HepG2 (cell line): Measurements from ENCODE around the gene SHROOM1. TPM values are rescaled to one million over a fixed set of nuclear protein-coding genes. Genes with fewer than 3 reads are reported as not detected.
A peak's percentile ranks its signal among the peaks of the same experiment; 100 is the strongest.

Experiments used
- ELK4 ChIP-seq: sonication (generic); formaldehyde crosslinking; IDR thresholded peaks from 2 replicates; pipeline ENCODE4 v1.9.0; 2021; ENCODE audit warnings: missing genetic modification reagents, borderline replicate concordance
- FOXJ3 ChIP-seq: sonication (generic); formaldehyde crosslinking; IDR thresholded peaks from 2 replicates; pipeline ENCODE4 v1.4.0; 2020; ENCODE audit warnings: missing genetic modification reagents, mild to moderate bottlenecking, borderline replicate concordance
- HNF4G ChIP-seq, 2 experiments: sonication (generic) in 1 of 2; formaldehyde crosslinking in 1 of 2; IDR thresholded peaks; 2 replicates each; pipeline versions ENCODE4 v1.4.0 to v1.6.1; 2011 to 2020; ENCODE audit warnings: borderline replicate concordance in 2 of 2, low read depth in 2 of 2, mild to moderate bottlenecking in 2 of 2, low read length in 1 of 2, missing genetic modification reagents in 1 of 2, moderate library complexity in 1 of 2
- HNRNPLL ChIP-seq: fragments of 200-400 bp; formaldehyde crosslinking; IDR thresholded peaks from 2 replicates; pipeline ENCODE4 v1.6.1; 2017; ENCODE audit warnings: mild to moderate bottlenecking, low read depth, low read length; ENCODE audit not compliant: poor library complexity, severe bottlenecking
- HOXA5 ChIP-seq: sonication (generic); formaldehyde crosslinking; IDR thresholded peaks from 2 replicates; pipeline ENCODE4 v1.4.0; 2020; ENCODE audit warnings: missing genetic modification reagents
- JUND ChIP-seq: sonication (generic); formaldehyde crosslinking; IDR thresholded peaks from 2 replicates; pipeline ENCODE4 v1.8.0; 2022; ENCODE audit warnings: mild to moderate bottlenecking, missing genetic modification reagents
- KAT7 ChIP-seq: IDR thresholded peaks from 2 replicates; pipeline ENCODE4 v1.6.1; 2018; ENCODE audit warnings: borderline replicate concordance, missing compliant biosample characterization
- KDM4B ChIP-seq: sonication (generic); formaldehyde crosslinking; IDR thresholded peaks from 2 replicates; pipeline ENCODE4 v1.4.0; 2020; ENCODE audit warnings: missing genetic modification reagents
- MXD3 ChIP-seq: IDR thresholded peaks from 2 replicates; pipeline ENCODE4 v1.6.1; 2016; ENCODE audit warnings: mild to moderate bottlenecking, missing biosample characterization, missing genetic modification reagents
- RARA ChIP-seq: IDR thresholded peaks from 2 replicates; pipeline ENCODE4 v1.6.1; 2016; ENCODE audit warnings: missing genetic modification reagents, missing compliant biosample characterization
- RBM22 ChIP-seq: fragments of 200-400 bp; formaldehyde crosslinking; optimal IDR thresholded peaks from 2 replicates; pipeline ENCODE3; 2017; ENCODE audit warnings: mild to moderate bottlenecking, low read length, moderate library complexity
- SMYD3 ChIP-seq: sonication (generic); formaldehyde crosslinking; IDR thresholded peaks from 2 replicates; pipeline ENCODE4 v1.8.1; 2023; ENCODE audit warnings: mild to moderate bottlenecking, missing genetic modification reagents
- TAF15 ChIP-seq: fragments of 200-400 bp; formaldehyde crosslinking; IDR thresholded peaks from one replicate; pipeline ENCODE4 v1.6.1; 2018; ENCODE audit warnings: mild to moderate bottlenecking, low read depth, low read length; ENCODE audit not compliant: poor library complexity, severe bottlenecking
- TBL1XR1 ChIP-seq: fragments of 150-350 bp; IDR thresholded peaks from 2 replicates; pipeline ENCODE4 v1.6.1; 2014; ENCODE audit warnings: borderline replicate concordance, low read length; ENCODE audit not compliant: partially characterized antibody
- ZBTB20 ChIP-seq: sonication (generic); formaldehyde crosslinking; IDR thresholded peaks from 2 replicates; pipeline ENCODE4 v1.8.1; 2023; ENCODE audit warnings: missing genetic modification reagents, low read depth, mild to moderate bottlenecking, borderline replicate concordance
- ZIK1 ChIP-seq: sonication (generic); formaldehyde crosslinking; IDR thresholded peaks from 2 replicates; pipeline ENCODE4 v1.5.0; 2020; ENCODE audit warnings: mild to moderate bottlenecking, low read depth, missing genetic modification reagents, borderline replicate concordance
- ZNF230 ChIP-seq: sonication (generic); formaldehyde crosslinking; IDR thresholded peaks from 2 replicates; pipeline ENCODE4 v1.4.0; 2020; ENCODE audit warnings: mild to moderate bottlenecking, missing genetic modification reagents
- ZNF333 ChIP-seq: sonication (generic); formaldehyde crosslinking; IDR thresholded peaks from 2 replicates; pipeline ENCODE4 v1.4.0; 2020; ENCODE audit warnings: mild to moderate bottlenecking, missing genetic modification reagents, borderline replicate concordance
- ZNF350 ChIP-seq: sonication (generic); formaldehyde crosslinking; IDR thresholded peaks from 2 replicates; pipeline ENCODE4 v1.4.0; 2020; ENCODE audit warnings: mild to moderate bottlenecking, low read depth, missing genetic modification reagents, borderline replicate concordance
- ZNF619 ChIP-seq: sonication (generic); formaldehyde crosslinking; IDR thresholded peaks from 2 replicates; pipeline ENCODE4 v1.4.0; 2020; ENCODE audit warnings: mild to moderate bottlenecking, missing genetic modification reagents
- ZNF710 ChIP-seq: sonication (generic); formaldehyde crosslinking; IDR thresholded peaks from 2 replicates; pipeline ENCODE4 v1.5.0; 2020; ENCODE audit warnings: mild to moderate bottlenecking, missing genetic modification reagents, borderline replicate concordance
- ZNF746 ChIP-seq: sonication (generic); formaldehyde crosslinking; IDR thresholded peaks from 2 replicates; pipeline ENCODE4 v1.8.0; 2022; ENCODE audit warnings: mild to moderate bottlenecking, missing genetic modification reagents
- ZNF75D ChIP-seq: sonication (generic); formaldehyde crosslinking; IDR thresholded peaks from 2 replicates; pipeline ENCODE4 v1.8.1; 2023; ENCODE audit warnings: missing genetic modification reagents, mild to moderate bottlenecking, borderline replicate concordance
- ZSCAN21 ChIP-seq: sonication (generic); formaldehyde crosslinking; IDR thresholded peaks from 2 replicates; pipeline ENCODE4 v1.8.0; 2022; ENCODE audit warnings: mild to moderate bottlenecking, missing genetic modification reagents, moderate library complexity, borderline replicate concordance
- polyA plus RNA-seq, 8 experiments: library from polyadenylated mRNA; depleted of rRNA in 3 of 8; stranded (reverse) in 7 of 8; unstranded in 1 of 8; fragments of >200 nt; fragmentation: Illumina TruSeq in 4 of 8; extraction: Trizol in 4 of 8; gene quantifications; 2 replicates each; pipeline versions ENCODE4 v1.2.1 to v1.2.3, GENCODE V29; 2011 to 2016; ENCODE audit warnings: low read depth in 4 of 8, missing spikeins in 1 of 8, mixed read lengths in 1 of 8; ENCODE audit not compliant: insufficient read depth in 1 of 8
- total RNA-seq, 5 experiments: library from RNA; depleted of rRNA; stranded (reverse); fragments of >200 nt; fragmentation: Illumina TruSeq; extraction: Trizol; gene quantifications; 2 replicates each; pipeline ENCODE4 v1.2.3, GENCODE V29; 2016; ENCODE audit warnings: low read depth in 1 of 5

Gene SHROOM1
- total and polyA plus RNA-seq, 2 of the 13 experiments (the other 11 are each of a cell fraction or from before 2014, with no cell fraction given) = 18.2 to 25.7 TPM

GRCh38 chr5:132829742-132830435 lies 558 bp downstream of the SHROOM1 start (continued):
- peak; percentile 43; the same call in 1 of the 2 replicates for TF ChIP-seq HNF4G (IDR thresholded peaks at IDR 0.05; ENCODE audit: borderline replicate concordance, low read depth, low read length)
- TF ChIP-seq HNF4G (CRISPR knock-in tag; IDR thresholded peaks at IDR 0.05; ENCODE audit: borderline replicate concordance, low read depth) = no peak
- no peak for TF ChIP-seq ZNF746
- TF ChIP-seq SMYD3 = no peak
- no peak for TF ChIP-seq ZBTB20 (CRISPR knock-in tag)
- TF ChIP-seq ZNF75D (CRISPR knock-in tag) = no peak
- TF ChIP-seq TBL1XR1 = no peak
- no peak for TF ChIP-seq ZNF619
- peak; percentile 59 for TF ChIP-seq RBM22
- TF ChIP-seq HOXA5 (CRISPR knock-in tag) = peak; percentile 58; the same call in 1 of the 2 replicates
- no peak for TF ChIP-seq JUND (CRISPR knock-in tag)
- no peak; the same call in 1 of the 2 replicates for TF ChIP-seq ZNF350 (CRISPR knock-in tag)
- peak; percentile 39; the same call in 1 of the 2 replicates for TF ChIP-seq MXD3
- peak; percentile 81 for TF ChIP-seq HNRNPLL
- no peak for TF ChIP-seq ELK4 (CRISPR knock-in tag)
- no peak for TF ChIP-seq ZIK1 (CRISPR knock-in tag)
- TF ChIP-seq ZNF710 = no peak
- no peak for TF ChIP-seq ZNF230
- no peak for TF ChIP-seq ZNF333 (CRISPR knock-in tag)
- no peak for TF ChIP-seq ZSCAN21
- no peak for TF ChIP-seq FOXJ3 (CRISPR knock-in tag)
- TF ChIP-seq KAT7 = no peak; the same call in 1 of the 2 replicates
- peak; percentile 33; the same call in 1 of the 2 replicates for TF ChIP-seq KDM4B (CRISPR knock-in tag)
- TF ChIP-seq TAF15 = peak; percentile 97
- TF ChIP-seq RARA (CRISPR knock-in tag) = no peak
